GF-D8 (cell line): ENCODE measurements around the gene TRAF2.
"Not testable (repeated sequence)": the region's sequence is repeated elsewhere in the genome, so short reads cannot be mapped to it uniquely, and the experiment has no call there.

Experiments used
- DNase-seq: peaks from one replicate; lab custom pipeline; 2025; lab: John Stamatoyannopoulos, UW

TRAF2 gene

DNA sequence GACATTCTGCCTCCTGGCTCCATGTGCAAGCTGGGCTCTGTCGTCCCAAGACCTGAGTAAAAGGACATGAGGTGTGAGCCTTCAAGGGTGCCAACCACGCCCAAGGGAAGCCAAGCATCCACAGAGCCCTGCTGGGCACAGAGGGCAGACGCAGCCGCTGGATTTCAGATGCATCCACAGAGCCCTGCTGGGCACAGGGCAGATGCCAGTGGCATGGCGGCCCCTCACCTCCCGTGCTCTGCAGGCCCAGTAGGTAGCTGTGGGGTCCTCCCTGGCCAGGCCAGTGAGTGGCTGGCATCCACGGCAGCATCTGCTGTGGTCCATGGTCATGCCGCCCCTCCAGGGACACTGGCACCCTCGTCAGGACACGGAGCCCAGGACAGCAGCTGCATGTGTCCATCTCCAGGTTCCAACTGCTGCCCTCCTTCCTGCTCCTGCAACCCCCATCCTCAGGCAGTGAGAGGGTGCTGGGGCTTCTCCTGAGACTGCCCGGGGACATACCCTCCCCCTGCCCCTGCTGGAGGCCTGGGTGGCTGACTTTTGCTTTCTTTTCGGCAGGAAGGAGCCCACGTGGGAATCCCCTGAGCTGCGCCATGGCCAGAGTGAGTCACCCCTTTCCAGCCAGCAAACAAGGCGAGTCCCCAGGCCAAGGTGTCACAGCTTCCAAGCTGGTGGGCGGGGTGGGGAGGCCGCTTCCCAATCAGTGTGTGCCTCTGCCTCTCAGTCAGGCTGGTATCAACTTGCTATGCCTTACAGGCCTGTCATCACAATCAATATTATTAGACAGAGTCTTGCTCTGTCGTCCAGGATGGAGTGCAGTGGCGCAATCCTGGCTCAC is 4.0 kb upstream of the TRAF2 start:
- DNase-seq: no peak

DNA sequence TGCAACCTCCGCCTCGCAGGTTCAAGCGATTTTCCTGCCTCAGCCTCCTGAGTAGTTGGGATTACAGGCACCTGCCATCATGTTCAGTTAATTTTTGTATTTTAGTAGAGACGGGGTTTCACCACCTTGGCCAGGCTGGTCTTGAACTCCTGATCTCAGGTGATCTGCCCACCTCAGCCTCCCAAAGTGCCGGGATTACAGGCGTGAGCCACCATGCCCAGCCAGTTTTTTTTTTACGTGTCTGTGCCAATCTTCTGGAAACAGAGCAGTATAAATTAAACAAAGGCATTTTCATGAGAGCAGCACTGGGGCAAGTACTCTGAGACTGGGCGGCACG is 3.4 kb upstream of the TRAF2 start:
- not testable (repeated sequence) for DNase-seq

DNA sequence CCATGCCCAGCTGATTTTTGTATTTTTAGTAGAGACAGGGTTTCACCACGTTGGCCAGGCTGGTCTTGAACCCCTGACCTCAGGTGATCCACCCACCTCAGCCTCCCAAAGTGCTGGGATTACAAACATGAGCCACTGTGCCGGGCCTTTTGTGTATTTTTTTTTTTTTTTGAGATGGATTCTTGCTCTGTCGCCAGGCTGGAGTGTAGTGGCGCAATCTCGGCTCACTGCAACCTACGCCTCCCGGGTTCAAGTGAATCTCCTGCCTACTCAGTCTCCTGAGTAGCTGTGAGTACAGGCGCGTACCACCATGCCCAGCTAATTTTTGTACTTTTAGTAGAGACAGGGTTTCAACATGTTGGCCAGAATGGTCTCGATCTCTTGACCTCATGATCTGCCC is 2.6 kb upstream of the TRAF2 start:
- not testable (repeated sequence) for DNase-seq

DNA sequence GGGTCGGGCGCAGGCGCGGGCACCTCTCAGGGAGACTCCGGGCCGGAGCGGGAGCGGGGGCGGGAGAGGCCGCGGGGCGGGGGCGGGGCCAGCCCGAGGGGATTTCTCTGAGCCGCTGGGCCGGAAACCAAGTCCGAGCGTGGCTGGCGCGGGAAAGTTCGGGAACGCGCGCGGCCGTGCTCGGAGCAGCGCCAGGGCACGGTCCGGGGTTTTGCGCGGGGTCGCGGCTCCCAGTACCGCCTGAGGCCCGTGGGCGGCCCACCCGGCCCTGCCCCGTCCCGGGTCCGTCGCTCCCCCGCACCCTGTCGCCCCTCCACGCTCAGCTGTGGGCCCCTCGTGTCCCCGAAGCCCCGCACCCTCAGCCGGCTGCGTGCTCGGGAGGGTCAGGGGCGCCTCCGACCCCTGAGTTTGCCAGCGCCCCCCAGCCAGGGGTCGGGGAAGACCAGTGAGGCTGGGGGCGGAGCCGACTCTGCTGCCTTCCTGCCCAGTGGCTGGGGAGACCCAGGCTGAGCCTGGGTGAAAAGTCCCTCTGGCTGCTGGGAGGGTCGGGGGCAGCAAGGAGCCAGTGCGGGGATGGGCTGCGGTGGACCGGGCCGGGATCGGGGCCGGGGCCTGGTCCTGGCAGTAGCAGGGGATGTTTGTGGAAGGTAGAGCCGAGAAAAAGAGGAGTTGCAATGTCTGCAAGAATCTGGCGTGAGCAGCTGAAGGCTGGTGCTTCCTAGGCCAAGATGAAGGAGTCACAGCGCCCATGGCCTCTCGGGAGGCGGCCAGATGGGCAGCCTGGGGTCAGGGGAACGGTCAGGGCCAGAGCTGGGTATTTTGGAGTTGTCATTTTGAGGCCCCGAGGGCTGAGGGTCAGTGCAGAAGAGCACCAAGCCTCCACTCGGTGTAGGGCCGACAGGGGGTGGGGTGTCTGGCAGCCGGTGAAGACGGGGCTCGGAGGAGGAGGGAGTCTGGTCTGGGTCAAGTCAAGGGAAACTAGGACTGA is 588 bp downstream of the TRAF2 start:
- DNase-seq: no peak

DNA sequence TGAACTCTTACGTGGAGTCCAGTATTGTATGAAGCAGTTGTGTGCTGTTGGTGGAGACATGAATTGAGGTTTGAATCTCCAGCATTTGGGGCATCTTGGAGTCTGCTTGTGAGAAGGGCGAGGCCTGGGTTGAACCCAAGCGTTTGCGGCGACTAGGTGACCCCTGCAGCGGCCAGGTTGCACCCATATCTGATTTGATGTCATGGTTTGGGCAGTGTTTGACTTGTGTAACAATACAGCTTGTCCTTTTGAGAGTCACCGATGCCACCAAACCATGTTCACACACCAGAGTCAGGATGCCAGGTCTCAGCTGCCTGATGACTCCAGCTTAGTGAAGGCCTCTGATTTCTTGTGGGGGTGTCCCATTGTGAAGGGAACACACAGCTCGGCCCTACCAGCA is 2.1 kb downstream of the TRAF2 start:
- DNase-seq: no peak

DNA sequence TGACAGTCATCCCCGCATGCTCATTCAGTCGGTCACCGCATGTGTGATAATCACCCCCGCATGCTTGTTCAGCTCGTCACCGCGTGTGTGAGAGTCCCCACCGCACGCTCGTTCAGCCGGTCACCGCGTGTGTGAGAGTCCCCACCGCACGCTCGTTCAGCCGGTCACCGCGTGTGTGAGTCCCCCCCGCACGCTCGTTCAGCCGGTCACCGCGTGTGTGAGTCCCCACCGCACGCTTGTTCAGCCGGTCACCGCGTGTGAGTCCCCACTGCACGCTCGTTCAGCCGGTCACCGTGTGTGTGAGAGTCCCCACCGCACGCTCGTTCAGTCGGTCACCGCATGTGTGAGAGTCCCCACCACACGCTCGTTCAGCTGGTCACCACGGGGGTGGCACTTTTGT is 3.5 kb downstream of the TRAF2 start:
- DNase-seq: no peak

DNA sequence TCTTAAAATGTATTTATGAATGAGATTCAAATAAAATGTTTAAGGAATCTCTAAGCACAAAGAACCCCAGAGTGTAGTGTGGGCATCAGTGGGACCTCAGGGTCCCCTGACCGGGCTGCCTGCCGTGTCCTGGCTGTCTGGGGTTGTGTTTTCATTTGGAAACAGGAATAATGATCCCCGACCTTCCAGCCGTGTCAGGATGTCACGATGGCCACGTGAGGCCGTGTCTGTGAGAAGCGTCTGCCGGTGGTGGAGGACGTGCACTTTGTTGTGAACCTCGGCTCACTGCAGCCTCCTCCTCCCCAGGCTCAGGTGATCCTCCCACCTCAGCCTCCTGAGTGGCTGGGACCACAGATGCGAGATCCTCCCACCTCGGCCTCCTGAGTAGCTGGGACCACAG is 4.3 kb downstream of the TRAF2 start:
- no peak for DNase-seq

DNA sequence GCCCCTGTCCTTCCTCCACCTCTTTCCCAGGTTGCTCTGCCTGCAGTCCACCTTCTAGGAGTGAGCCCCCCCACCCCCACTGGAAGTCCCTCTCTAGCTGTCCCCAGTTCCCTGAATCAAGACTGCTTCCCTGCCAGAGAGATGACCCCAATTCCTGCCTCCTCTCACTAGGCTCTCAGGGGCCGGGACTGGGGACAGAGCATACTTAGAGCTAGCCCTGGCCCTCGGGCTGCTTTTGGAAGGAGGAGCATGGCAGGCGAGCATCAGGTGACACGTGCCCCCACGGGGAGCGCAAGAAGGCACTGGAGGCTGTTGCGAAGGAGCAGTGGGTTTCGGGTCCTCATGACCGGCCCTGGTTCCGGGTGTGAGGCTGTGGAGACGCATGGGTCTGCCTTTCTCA is 9.7 kb downstream of the TRAF2 start:
- no peak for DNase-seq

DNA sequence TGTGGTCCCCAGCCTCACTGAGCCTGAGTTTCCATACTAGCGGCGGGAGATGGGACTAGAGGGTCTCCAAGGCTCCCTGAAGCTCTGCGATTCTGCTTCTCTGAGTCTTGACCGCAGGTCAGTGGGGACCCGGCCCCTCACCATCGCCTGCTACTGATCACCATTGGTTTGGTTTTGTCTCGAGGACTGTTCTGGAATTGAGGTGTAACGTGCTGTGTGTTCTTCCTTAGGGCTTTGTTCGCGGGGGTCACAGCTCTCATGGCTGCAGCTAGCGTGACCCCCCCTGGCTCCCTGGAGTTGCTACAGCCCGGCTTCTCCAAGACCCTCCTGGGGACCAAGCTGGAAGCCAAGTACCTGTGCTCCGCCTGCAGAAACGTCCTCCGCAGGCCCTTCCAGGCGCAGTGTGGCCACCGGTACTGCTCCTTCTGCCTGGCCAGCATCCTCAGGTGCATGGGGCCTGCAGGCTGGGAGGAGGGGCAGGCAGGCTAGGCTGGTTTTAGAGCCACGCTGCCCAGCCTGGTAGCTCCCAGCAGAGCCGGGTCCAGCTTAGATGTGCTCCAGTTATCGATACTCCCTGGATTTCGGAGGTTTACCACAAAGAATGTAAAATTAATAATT is 12.3 kb downstream of the TRAF2 start:
- DNase-seq: no peak

DNA sequence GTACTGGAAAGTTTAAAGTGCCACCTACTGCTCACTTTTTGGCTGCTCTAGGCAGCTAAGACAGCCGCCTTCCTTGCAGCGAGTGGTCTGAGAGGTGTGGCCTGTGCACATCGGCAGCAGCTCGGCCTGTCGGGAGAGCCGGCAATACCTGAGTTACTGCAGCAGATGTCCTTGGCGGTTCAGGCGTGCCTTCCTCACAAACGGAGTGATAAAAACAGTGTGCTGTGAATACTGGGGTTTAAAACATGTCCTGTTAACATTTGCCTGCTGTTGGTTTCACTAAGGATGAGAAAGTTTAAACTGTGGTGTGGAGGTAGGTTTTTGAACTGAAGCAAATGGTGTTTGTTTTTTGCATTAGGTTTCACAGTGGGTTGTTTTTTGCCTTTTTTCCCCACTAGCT is 12.9 kb downstream of the TRAF2 start:
- no peak for DNase-seq

DNA sequence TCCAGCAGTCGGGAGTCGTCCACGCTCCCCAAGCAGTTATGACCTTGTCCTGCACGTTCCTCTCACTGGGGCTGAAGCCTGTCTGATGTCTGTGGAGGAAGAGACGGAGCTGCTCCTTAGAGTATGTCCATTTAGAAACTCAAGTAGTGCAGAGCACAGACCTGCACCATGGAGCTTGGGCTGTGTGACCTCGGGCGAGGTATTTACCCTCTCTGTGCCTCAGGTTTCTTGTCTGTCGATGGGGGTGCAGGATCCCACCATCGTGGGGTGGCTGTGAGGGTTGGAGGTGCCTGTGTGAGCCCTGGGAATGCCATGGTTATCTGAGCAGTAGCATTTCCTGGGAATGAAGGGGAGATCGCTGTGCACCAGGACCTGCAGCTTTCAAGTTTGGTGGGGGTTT is 14.2 kb downstream of the TRAF2 start:
- no peak for DNase-seq

DNA sequence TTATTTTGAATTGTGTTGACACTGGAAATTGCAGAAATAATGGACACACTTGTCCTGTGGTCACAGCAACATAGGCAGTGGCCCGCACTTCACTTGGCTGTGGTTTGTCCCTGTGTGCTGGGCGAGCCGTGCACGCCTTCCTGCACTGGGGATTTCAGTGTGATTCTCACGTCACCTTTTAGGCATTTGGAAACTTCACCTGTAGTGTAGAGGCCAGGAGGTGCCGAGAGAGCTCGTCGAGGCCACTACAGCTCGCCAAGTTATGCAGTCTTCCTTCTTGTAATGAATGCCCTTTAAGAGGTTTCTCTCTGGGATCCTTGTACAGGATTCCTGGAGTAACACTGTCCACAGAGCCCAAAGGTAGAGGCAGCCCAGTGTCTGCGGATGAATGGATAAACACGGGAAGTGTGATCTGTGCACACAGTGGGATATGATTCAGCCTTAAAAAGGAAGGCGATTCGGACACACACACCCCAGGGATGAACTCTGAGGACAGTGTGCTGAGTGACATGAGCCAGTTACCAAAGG is 14.7 kb downstream of the TRAF2 start:
- no peak for DNase-seq

DNA sequence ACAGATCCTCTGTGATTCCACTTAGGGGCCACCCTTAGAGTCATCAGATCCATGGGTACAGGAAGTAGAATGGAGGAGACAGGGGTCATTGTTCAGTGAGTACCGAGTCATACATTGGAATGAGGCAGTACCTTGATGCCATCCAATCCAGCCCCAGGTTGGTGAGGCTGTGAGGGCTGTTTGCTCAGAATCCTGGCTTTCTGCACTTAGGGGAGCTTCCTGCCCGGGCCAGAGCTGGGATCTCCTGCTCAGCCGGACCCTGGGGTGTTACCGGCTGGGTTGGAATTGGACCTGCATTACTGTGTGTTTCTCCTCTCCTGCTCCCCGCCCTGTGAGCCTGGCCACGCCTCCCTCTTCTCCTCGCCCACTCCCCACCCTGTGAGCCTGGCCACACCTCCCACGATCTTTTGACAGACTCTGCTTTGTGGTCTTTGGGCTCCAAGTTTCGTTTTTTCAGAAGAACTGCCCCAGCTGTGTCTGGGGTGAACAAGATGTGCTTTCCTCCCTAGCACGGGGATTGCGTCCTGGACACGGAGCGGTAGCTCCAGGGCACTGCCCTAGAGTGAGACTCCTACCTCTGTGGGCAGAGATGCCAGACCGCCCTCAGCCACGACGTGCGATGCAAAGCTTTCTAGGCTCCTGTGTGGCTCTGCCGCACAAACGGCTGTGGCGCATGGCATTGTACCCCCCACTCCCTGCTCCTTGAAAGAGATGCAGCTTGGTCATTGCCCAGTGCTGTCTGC is 15.4 kb downstream of the TRAF2 start:
- no peak for DNase-seq

DNA sequence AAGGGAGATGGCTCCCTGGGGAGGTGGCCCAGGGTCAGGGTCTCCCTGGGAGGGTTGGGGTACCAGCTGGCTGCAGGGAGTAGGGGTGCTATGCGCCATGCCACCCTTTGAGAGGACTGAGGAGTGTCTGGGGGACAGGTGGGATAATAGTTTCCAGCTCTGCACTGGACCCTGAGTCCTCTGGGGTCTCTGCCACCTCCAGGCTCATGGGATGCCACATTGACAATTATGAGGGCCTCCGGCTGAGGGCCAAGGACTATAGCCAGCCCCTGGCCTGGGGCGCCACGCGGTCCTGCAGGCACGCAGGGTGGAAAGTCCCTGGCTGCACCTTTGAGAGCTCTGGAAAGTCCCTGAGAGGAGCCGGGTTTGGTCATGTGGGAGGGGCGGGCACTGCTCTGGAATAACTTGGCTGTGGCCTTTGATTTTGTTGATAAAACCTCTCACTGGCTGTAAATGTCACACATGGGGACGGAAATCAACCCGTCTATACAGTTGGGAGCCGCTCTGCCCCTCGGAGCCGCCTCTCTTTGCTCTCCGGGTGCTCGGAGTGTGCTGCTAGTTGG is 16.0 kb downstream of the TRAF2 start:
- no peak for DNase-seq

DNA sequence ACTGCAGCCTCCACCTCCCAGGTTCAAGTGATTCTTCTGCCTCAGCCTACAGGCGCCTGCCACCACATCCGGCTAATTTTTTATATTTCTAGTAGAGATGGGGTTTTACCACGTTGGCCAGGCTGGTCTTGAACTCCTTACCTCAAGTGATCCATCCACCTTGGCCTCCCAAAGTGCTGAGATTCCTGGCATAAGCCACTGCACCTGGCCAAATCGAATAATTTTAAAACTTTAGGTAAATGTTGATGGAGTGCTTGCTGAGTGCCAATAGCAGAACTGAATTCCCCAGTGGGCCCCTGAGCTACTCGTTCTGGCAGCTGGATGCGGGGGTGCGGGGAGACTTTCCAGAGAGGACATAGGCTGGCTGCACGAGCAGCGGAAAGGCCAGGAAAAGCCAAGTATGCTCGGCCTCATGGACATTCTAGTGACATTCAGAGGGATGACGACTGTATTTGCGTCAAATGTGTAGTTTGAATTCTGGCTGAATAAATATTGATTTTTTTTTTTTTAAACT is 16.8 kb downstream of the TRAF2 start:
- DNase-seq: no peak

DNA sequence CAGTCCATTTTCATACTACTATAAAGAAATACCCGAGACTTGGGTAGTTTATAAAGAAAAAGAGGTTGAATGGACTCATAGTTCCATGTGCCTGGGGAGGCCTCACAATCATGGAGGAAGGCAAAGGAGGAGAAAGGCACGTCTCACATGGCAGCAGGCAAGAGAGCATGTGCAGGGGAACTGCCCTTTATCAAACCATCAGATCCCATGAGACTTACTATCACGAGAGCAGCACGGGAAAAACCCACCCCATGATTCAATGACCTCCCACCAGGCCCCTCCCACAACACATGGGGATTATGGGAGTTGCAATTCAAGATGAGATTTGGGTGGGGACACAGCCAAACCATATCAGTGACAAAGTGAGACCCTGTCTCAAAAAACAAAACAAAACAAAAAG is 19.9 kb downstream of the TRAF2 start:
- DNase-seq: no peak

DNA sequence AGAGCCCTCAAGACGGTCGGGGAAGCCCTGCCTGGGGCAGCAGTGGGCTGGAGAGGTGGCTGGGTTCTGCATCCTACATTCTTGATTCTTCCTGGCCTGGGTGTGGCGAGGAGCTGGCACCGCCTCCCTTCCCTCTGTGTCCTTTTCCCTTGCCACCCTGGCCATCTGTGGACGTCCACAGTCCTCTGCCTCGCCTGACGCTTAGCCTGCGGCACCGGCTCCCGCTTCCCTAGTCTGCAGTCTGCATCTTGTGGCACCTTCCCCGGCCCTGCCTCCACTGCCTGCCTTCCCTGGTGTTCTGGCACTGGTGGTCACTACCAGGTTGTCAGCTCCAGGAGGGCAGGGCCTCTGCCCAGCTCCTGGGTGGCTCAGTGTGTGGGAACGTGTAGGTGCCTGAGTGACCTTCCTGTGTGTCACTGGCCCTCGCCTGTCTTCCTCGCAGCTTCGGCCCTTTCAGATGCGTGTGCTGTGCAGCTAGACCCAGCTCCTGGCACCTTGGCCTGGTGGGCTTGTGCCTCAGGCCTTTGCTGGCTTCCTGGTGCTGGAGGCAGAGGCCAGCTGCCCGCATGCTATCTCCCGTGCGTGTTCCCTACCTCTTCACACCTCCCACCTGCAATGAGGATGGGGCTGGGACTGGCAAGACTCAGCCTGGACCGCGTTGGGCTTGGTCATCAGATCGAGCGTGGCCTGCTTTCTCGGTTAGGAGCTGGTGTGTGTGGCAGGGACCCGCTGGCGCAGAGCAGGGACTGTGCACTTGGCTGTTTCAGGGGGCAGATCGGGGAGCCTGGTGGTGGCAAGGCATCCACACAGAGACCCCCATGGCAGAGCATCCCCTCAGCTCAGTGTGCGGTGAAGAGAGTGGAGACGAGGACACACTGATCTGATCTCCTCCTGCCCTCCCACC is 20.9 kb downstream of the TRAF2 start:
- DNase-seq: no peak

DNA sequence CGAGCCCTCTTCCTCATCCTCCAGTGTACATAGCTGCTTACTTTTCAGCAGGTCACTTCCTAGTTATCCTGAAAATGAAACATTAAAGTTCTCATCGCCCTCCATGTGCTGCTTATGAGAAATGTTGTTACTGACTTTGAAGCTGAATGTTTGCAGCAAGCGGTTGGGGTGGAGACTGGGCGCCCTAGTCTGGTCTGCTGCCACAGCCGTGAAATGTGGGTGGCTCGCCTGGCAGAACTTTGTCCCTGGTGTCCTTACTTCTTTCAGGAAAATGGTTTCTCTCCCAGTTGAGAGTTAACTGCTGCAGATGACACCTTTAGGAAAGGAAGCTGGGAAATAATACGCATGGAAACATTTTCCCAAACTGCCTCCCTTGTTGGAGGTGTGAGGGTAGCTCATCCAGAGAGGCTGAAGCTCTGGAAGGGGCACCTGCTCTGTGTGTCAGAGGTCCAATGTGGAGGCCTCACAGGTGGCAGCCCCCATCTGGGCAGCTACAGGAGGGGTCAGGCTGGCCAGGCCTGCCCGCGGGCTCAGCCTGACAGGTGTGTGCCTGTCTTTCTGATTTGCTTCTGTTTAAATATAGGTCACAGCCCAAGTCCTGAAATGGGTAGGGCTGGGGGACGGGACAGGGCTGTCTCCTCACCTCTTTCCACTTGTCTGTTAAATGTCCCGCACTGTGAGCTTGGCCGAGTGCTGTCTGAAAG is 24.0 kb downstream of the TRAF2 start:
- DNase-seq: no peak

DNA sequence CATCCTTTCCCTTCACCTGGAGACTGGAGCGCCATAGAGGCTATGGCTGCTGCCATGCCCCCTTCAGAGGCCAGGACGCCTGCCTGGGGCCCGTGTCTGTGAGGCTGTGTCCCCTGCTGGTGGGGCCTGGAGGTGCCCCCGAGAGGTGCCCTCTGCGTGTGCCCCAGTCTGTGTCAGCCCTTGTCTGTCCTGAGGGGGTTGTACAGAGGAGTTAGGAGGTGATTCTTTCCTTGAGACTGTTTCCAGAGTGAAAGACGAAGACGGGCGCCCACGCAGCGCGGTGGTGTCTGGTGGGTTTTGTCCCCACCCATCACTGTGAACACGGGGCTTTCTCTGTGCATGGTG is 24.6 kb downstream of the TRAF2 start:
- no peak for DNase-seq
